GM20000 (cell line): ENCODE data around the gene PGA3.
"Not testable (repeated sequence)": the region's sequence is repeated elsewhere in the genome, so short reads cannot be mapped to it uniquely, and the experiment has no call there.

Source experiments
- DNase-seq: peaks from one replicate; pipeline ENCODE4 v3.0.0; 2012; ENCODE audit warnings: low spot score
- CTCF ChIP-seq: IDR thresholded peaks from 2 replicates; pipeline ENCODE4 v1.5.1; 2012; ENCODE audit warnings: mild to moderate bottlenecking, control low read depth; ENCODE audit errors: extremely low read depth, missing control alignments

PGA3 gene

GRCh38 chr11:61252332-61252731 is 49.0 kb downstream of the PGA3 start:
- not testable (repeated sequence) for DNase-seq

DNA sequence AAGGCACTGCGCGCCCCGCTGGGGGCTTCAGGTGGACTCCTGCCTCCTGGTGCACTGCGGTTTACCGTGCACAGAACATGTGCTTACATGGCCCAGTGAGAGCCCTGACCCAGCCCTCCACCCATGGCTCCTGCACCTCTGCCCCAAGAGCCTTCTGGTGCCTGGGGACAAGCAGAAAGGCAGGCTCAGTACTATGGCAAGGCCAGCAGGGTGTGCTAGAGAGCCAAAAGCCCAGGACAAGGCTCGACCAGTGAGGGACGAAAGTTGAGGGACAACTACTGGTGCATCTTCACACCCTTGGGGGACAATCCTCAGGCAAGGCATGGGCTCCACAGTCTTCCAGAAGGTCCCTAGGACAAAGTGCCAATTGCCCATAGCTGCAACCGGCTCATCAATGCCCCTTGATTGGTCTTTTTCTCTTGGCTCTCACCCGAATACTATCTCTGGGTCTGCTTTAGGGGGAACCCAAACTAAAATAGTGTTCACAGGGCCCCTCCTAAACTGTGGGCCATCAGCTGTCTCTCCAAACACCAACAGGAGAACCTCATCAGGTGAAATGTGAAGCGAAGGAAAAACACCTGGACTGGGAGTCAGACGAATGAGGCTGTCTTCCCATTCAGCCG is 51.2 kb downstream of the PGA3 start:
- peak; percentile 87 for DNase-seq
- peak; percentile 94 for TF ChIP-seq CTCF

DNA sequence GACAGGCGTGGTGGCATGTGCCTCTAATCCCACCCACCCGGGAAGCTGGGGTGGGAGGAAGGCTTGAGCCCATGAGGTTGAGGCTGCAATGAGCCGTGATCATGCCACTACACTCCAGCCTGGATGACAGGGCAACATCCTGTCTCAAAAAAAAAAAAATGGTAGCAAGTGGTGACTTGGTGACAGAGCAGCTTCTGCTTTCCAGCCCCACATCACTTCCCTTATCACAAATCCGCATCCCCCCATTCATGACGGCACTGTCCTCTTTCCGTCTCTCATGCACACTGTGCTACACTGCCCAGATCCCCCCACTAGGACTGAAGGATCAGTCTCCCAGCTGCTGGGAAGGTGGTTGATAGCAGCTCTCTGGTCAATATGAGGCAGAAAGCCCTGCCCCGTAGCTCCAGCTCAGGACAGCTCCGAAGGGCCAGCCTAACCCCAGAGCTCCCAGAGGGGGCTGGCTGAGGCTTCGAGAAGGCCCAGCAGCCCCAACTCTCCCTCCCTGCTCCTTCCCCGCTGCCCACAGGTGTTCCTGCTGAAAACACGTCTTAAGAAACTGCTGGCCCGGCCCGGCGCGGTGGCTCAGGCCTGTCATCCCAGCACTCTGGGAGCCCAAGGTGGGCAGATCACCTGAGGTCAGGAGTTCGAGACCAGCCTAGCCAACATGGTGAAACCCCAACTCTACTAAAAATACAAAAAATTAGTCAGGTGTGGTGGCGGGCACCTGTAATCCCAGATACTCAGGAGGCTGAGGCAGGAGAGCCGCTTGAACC is 53.6 kb downstream of the PGA3 start:
- DNase-seq: no peak

DNA sequence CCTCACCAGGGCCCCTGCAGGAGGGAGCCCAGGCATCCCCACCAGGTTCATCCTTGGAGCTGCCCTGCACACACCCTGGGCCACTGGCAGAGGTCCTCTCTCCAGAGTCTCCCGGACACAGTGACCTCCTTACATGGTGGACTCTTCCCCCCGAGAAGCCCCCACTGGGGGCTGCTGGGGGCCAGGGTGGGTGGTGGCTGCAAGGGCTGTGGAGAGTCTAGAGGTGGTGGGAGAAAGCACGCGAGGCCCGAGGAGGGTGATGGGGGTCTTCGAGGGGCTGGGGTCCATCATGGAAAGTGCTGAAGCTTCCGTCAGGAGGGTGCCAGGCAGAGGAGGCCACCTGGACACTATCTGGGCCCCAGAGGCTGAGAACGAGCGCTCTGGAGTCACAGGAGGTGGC is 55.2 kb downstream of the PGA3 start:
- DNase-seq: no peak
- no peak for TF ChIP-seq CTCF

More for the DNA sequence above, 53.6 kb downstream of the PGA3 start:
- TF ChIP-seq CTCF: no peak

GRCh38 chr11:61259363-61259762 is 56.0 kb downstream of the PGA3 start:
- TF ChIP-seq CTCF: no peak
- no peak for DNase-seq
